ENCODE measurements around the gene LYZ. TPM values are rescaled to one million over a fixed set of nuclear protein-coding genes. Genes with fewer than 3 reads are reported as not detected.
A peak's percentile ranks its signal among the peaks of the same experiment; 100 is the strongest.

Gene LYZ
- total RNA-seq, 1 donor: 8.3 TPM

DNA sequence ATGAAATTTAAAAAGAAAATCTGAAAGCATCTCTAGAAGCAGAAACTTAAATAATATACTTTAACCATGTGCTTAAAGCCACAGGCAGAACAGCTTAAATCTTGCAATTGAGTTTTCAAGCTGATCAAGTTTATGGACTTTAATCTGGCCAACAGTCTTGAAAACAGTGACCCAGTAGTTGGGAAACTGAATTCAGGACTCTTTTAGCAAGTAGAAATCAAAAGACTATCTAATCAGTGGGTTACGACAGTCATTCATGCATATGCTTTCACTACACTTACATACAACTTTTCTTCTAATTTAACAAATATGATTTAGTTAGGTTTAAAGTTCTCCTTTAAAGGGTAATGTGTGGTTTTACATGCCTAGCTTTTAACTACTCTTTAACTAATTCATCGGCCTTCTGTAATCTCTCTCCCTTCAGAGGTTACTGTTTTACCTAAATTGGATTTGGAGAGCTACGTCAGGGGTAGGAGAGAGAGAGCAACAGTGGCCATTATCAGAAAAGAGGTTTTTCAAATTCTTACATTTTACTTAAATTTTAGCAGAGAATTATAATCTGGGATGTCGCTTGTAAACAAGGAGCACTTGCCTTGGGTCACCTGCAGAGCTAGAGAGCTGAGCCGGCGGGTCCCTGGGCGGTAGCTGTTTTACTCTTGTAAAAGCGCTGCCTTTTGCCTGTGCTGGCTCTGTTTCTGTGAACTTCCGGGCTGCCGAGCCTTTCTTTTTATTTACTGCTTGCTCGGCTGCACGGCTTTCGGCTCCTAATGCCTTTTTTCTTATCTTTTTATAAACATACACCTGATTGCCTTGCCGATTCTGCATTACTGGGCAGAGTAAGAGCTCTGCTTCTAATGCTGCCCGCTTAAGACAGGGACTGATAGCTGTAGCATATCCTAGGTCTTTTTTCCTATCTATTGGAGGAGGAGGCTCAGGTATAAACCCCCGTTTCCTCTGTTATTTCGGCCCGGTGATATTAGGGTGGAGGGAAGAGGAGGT is 17.4 kb upstream of the LYZ start:
- Histone ChIP-seq H4K20me1 (ENCODE audit: insufficient read depth, low read length) (no peaks in the 10 kb centered on the region), H3K27me3 (ENCODE audit: insufficient read depth, low read length) (peaks cover 49% of the 10 kb centered on the region), H3K4me1 (ENCODE audit: insufficient read depth, low read length) (peaks cover 4% of the 10 kb centered on the region), H3K9me3 (ENCODE audit: low read depth, low read length) (no peaks in the 10 kb centered on the region), H3K4me2 (ENCODE audit: insufficient read depth, low read length) (peak overlapping the region; percentile 81), H2AFZ (ENCODE audit: low read length) (peak overlapping the region; percentile 76), H3K36me3 (ENCODE audit: insufficient read depth, low read length) (no peaks in the 10 kb centered on the region), H3K79me2 (ENCODE audit: insufficient read depth, low read length) (no peaks in the 10 kb centered on the region), H3K27ac (ENCODE audit: low read depth, low read length) (no peak overlapping the region), H3K4me3 (ENCODE audit: insufficient read depth, low read length) (peak overlapping the region; percentile 58)
- TF ChIP-seq, protein P1, sequence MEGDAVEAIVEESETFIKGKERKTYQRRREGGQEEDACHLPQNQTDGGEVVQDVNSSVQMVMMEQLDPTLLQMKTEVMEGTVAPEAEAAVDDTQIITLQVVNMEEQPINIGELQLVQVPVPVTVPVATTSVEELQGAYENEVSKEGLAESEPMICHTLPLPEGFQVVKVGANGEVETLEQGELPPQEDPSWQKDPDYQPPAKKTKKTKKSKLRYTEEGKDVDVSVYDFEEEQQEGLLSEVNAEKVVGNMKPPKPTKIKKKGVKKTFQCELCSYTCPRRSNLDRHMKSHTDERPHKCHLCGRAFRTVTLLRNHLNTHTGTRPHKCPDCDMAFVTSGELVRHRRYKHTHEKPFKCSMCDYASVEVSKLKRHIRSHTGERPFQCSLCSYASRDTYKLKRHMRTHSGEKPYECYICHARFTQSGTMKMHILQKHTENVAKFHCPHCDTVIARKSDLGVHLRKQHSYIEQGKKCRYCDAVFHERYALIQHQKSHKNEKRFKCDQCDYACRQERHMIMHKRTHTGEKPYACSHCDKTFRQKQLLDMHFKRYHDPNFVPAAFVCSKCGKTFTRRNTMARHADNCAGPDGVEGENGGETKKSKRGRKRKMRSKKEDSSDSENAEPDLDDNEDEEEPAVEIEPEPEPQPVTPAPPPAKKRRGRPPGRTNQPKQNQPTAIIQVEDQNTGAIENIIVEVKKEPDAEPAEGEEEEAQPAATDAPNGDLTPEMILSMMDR (IDR thresholded peaks at IDR 0.05; ENCODE audit: extremely low read depth, low read depth, low read length): no peak
- peak; percentile 22 for DNase-seq (ENCODE audit: insufficient read length, low spot score, missing footprints)

DNA sequence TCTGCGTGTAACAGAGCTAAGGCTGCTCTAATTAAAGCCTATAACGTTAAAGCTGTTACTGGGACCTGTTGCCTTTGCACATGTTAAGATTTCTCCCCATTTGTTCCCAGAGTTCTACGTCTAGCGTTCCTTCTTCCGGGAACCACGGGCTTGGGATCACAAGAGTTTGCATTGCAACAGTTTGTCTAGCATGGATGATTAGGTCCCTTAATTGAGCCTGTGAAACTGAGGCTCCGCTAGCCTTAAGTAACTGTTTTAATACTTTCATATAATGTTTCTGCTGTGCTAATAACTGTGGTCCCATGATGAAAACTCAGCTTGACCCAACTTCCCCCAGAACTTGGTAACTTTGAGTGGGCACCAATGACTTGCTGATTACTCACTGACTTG is 16.7 kb upstream of the LYZ start:
- no peaks in the 10 kb centered on the region for H4K20me1 ChIP-seq (ENCODE audit: insufficient read depth, low read length)
- peaks cover 4% of the 10 kb centered on the region for H3K4me1 ChIP-seq (ENCODE audit: insufficient read depth, low read length)
- TF ChIP-seq, protein P1 (IDR thresholded peaks at IDR 0.05; ENCODE audit: extremely low read depth, low read depth, low read length): no peak
- H3K36me3 ChIP-seq (ENCODE audit: insufficient read depth, low read length): no peaks in the 10 kb centered on the region
- peak overlapping the region; percentile 76 for H2AFZ ChIP-seq (ENCODE audit: low read length)
- no peak for DNase-seq (ENCODE audit: insufficient read length, low spot score, missing footprints)
- H3K4me2 ChIP-seq (ENCODE audit: insufficient read depth, low read length): peak overlapping the region; percentile 81
- H3K9me3 ChIP-seq (ENCODE audit: low read depth, low read length): no peaks in the 10 kb centered on the region
- no peaks in the 10 kb centered on the region for H3K79me2 ChIP-seq (ENCODE audit: insufficient read depth, low read length)
- peak overlapping the region; percentile 58 for H3K4me3 ChIP-seq (ENCODE audit: insufficient read depth, low read length)
- H3K27ac ChIP-seq (ENCODE audit: low read depth, low read length): no peak overlapping the region
- peaks cover 49% of the 10 kb centered on the region for H3K27me3 ChIP-seq (ENCODE audit: insufficient read depth, low read length)

DNA sequence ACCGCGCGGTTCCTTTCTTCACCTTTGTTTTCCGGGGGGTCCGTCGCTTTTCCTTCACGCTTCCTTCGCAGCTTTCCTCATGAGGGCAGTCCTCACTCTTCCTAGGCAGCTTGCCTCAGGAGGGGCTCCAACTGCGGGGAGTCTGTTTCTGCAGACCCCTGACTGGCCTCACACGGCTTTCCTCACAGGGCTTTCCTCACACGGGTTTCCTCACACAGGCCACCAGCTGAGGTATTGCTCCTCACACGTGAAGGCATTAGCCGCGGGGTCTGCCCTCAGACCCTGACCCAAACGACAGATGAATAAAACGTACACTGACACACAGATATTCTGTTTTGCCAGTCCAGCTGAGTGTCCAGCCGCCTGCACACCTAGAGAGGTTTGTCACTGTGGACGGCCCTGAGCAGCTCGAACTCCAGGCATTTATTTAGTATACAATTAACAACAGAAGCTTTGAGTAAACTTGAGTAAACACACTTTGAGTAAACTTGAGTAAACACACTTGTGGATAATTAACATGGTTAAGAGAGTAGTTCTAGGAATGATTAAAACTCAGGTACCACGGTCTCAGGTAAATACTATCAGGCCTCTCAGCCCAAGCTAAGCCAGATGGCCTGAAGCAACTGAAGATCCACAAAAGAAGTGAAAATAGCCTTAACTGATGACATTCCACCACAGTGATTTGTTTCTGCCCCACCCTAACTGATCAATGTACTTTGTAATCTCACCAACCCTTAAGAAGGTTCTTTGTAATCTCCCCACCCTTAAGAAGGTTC is 16.1 kb upstream of the LYZ start:
- no peaks in the 10 kb centered on the region for H3K36me3 ChIP-seq (ENCODE audit: insufficient read depth, low read length)
- H3K4me2 ChIP-seq (ENCODE audit: insufficient read depth, low read length): peak overlapping the region; percentile 81
- TF ChIP-seq, protein P1 (IDR thresholded peaks at IDR 0.05; ENCODE audit: extremely low read depth, low read depth, low read length): no peak
- H2AFZ ChIP-seq (ENCODE audit: low read length): no peak overlapping the region
- no peaks in the 10 kb centered on the region for H4K20me1 ChIP-seq (ENCODE audit: insufficient read depth, low read length)
- H3K79me2 ChIP-seq (ENCODE audit: insufficient read depth, low read length): no peaks in the 10 kb centered on the region
- H3K4me1 ChIP-seq (ENCODE audit: insufficient read depth, low read length): peaks cover 4% of the 10 kb centered on the region
- no peak overlapping the region for H3K27ac ChIP-seq (ENCODE audit: low read depth, low read length)
- H3K9me3 ChIP-seq (ENCODE audit: low read depth, low read length): no peaks in the 10 kb centered on the region
- peaks cover 49% of the 10 kb centered on the region for H3K27me3 ChIP-seq (ENCODE audit: insufficient read depth, low read length)
- peak; percentile 11 for DNase-seq (ENCODE audit: insufficient read length, low spot score, missing footprints)
- no peak overlapping the region for H3K4me3 ChIP-seq (ENCODE audit: insufficient read depth, low read length)
